HEK293 (cell line): ENCODE measurements around the gene NFATC2IP.

Experiments
- CTCF ChIA-PET: fragments of 350-600 bp; formaldehyde crosslinking; extraction: SDS; loops from one replicate; lab custom pipeline; 2021; ENCODE audit warnings: antibody characterized with exemption; lab: Yijun Ruan, JAX
- POLR2A ChIA-PET: fragments of 300-600 bp; formaldehyde crosslinking; extraction: SDS; loops from one replicate; lab custom pipeline; 2020; ENCODE audit warnings: antibody characterized with exemption, inconsistent platforms; lab: Yijun Ruan, JAX
- H3K27ac ChIP-seq: fragments of 200-500 bp; sonication (Bioruptor generic); 2 replicates; pipeline ENCODE4 v1.5.1; 2014; ENCODE audit warnings: low read depth, low read length, control low read depth, inconsistent platforms; ENCODE audit errors: extremely low read depth
- H3K36me3 ChIP-seq, 2 experiments: fragments of 200-500 bp in 1 of 2; sonication (Bioruptor generic) in 1 of 2; 1 replicate in 1 of 2; 2 replicates in 1 of 2; pipeline ENCODE4 v1.5.1; 2014 to 2017; ENCODE audit warnings: inconsistent platforms in 2 of 2, low read length in 2 of 2; ENCODE audit not compliant: control insufficient read depth in 2 of 2, insufficient read depth in 1 of 2
- H3K4me1 ChIP-seq: fragments of 200-500 bp; sonication (Bioruptor generic); 2 replicates; pipeline ENCODE4 v1.5.1; 2014; ENCODE audit warnings: mild to moderate bottlenecking, low read length, inconsistent platforms; ENCODE audit not compliant: control insufficient read depth, insufficient read depth
- H3K4me3 ChIP-seq: 2 replicates; pipeline ENCODE4 v1.5.1; 2011; ENCODE audit warnings: low read depth, mild to moderate bottlenecking, control low read depth, low read length, moderate library complexity
- H3K9me3 ChIP-seq: fragments of 200-500 bp; sonication (Bioruptor generic); 2 replicates; pipeline ENCODE4 v1.5.1; 2014; ENCODE audit warnings: low read depth, low read length, inconsistent platforms; ENCODE audit not compliant: control insufficient read depth, insufficient read depth
- EGR2 ChIP-seq: fragments of 450-650 bp; formaldehyde crosslinking; IDR thresholded peaks from 2 replicates; pipeline ENCODE4 v1.5.1; 2016; ENCODE audit warnings: low read depth, missing biosample characterization, missing genetic modification characterization
- GLIS2 ChIP-seq: fragments of 450-650 bp; formaldehyde crosslinking; IDR thresholded peaks from 2 replicates; pipeline ENCODE4 v1.5.1; 2016; ENCODE audit warnings: missing biosample characterization, missing genetic modification characterization
- HIC1 ChIP-seq: fragments of 450-650 bp; formaldehyde crosslinking; IDR thresholded peaks from 2 replicates; pipeline ENCODE4 v1.5.1; 2016; ENCODE audit warnings: missing biosample characterization, missing genetic modification characterization
- KLF7 ChIP-seq: fragments of 450-650 bp; formaldehyde crosslinking; IDR thresholded peaks from 2 replicates; pipeline ENCODE4 v1.5.1; 2016; ENCODE audit warnings: missing biosample characterization, missing genetic modification characterization, borderline replicate concordance
- KLF8 ChIP-seq: fragments of 450-650 bp; formaldehyde crosslinking; IDR thresholded peaks from 2 replicates; pipeline ENCODE4 v1.5.1; 2016; ENCODE audit warnings: missing biosample characterization, missing genetic modification characterization
- PATZ1 ChIP-seq: fragments of 450-650 bp; formaldehyde crosslinking; IDR thresholded peaks from 2 replicates; pipeline ENCODE4 v1.5.1; 2016; ENCODE audit warnings: missing biosample characterization, missing genetic modification characterization
- SP3 ChIP-seq: fragments of 450-650 bp; formaldehyde crosslinking; IDR thresholded peaks from 2 replicates; pipeline ENCODE4 v1.5.1; 2016; ENCODE audit warnings: missing biosample characterization, missing genetic modification characterization
- ZIC2 ChIP-seq: fragments of 450-650 bp; formaldehyde crosslinking; IDR thresholded peaks from 2 replicates; pipeline ENCODE4 v1.5.1; 2016; ENCODE audit warnings: missing biosample characterization, missing genetic modification characterization
- ZNF121 ChIP-seq: fragments of 450-650 bp; formaldehyde crosslinking; IDR thresholded peaks from 2 replicates; pipeline ENCODE4 v1.5.1; 2016; ENCODE audit warnings: missing biosample characterization, missing genetic modification characterization
- ZNF16 ChIP-seq: fragments of 450-650 bp; formaldehyde crosslinking; IDR thresholded peaks from 2 replicates; pipeline ENCODE4 v1.5.1; 2016; ENCODE audit warnings: low read depth, missing biosample characterization, missing genetic modification characterization
- ZNF184 ChIP-seq: fragments of 450-650 bp; IDR thresholded peaks from 2 replicates; pipeline ENCODE4 v1.5.1; 2018; ENCODE audit warnings: missing biosample characterization, mild to moderate bottlenecking, missing genetic modification characterization
- ZNF335 ChIP-seq: fragments of 450-650 bp; formaldehyde crosslinking; conservative IDR thresholded peaks from 2 replicates; pipeline ENCODE4 v1.5.1; 2016; ENCODE audit warnings: missing biosample characterization, missing genetic modification characterization
- ZNF341 ChIP-seq: fragments of 450-650 bp; formaldehyde crosslinking; IDR thresholded peaks from 2 replicates; pipeline ENCODE4; 2016; ENCODE audit warnings: low read depth, missing biosample characterization, missing genetic modification characterization
- ZNF391 ChIP-seq: fragments of 450-650 bp; formaldehyde crosslinking; IDR thresholded peaks from 2 replicates; pipeline ENCODE4 v1.5.1; 2016; ENCODE audit warnings: low read depth, missing biosample characterization, missing genetic modification characterization, borderline replicate concordance
- ZNF398 ChIP-seq: fragments of 450-650 bp; formaldehyde crosslinking; IDR thresholded peaks from 2 replicates; pipeline ENCODE4 v1.5.1; 2017; ENCODE audit warnings: missing biosample characterization, missing genetic modification characterization
- ZNF48 ChIP-seq: fragments of 450-650 bp; formaldehyde crosslinking; IDR thresholded peaks from 2 replicates; pipeline ENCODE4 v1.5.1; 2016; ENCODE audit warnings: missing biosample characterization, missing genetic modification characterization
- ZNF501 ChIP-seq: fragments of 450-650 bp; formaldehyde crosslinking; IDR thresholded peaks from 2 replicates; pipeline ENCODE4 v1.5.1; 2016; ENCODE audit warnings: missing biosample characterization, missing genetic modification characterization
- ZNF629 ChIP-seq: fragments of 450-650 bp; formaldehyde crosslinking; IDR thresholded peaks from 2 replicates; pipeline ENCODE4 v1.5.1; 2017; ENCODE audit warnings: missing biosample characterization, missing genetic modification characterization
- ZNF654 ChIP-seq: fragments of 450-650 bp; formaldehyde crosslinking; IDR thresholded peaks from 2 replicates; pipeline ENCODE4 v1.5.1; 2016; ENCODE audit warnings: low read depth, missing biosample characterization, missing genetic modification characterization
- ZNF660 ChIP-seq: fragments of 450-650 bp; IDR thresholded peaks from 2 replicates; pipeline ENCODE4 v1.5.1; 2018; ENCODE audit warnings: missing biosample characterization, mild to moderate bottlenecking, missing genetic modification characterization
- ZNF701 ChIP-seq: fragments of 450-650 bp; formaldehyde crosslinking; IDR thresholded peaks from 2 replicates; pipeline ENCODE4 v1.5.1; 2016; ENCODE audit warnings: missing biosample characterization, missing genetic modification characterization
- ZSCAN16 ChIP-seq: fragments of 450-650 bp; formaldehyde crosslinking; IDR thresholded peaks from 2 replicates; pipeline ENCODE4 v1.5.1; 2016; ENCODE audit warnings: missing biosample characterization, missing genetic modification characterization
- ZSCAN23 ChIP-seq: fragments of 450-650 bp; formaldehyde crosslinking; IDR thresholded peaks from 2 replicates; pipeline ENCODE4 v1.5.1; 2016; ENCODE audit warnings: missing biosample characterization, missing genetic modification characterization
- ZSCAN30 ChIP-seq: fragments of 450-650 bp; IDR thresholded peaks from 2 replicates; pipeline ENCODE4 v1.5.1; 2018; ENCODE audit warnings: missing biosample characterization, mild to moderate bottlenecking, missing genetic modification characterization, moderate library complexity
- TF ChIP-seq, protein P1 (sequence below): fragments of 450-650 bp; IDR thresholded peaks from 2 replicates; pipeline ENCODE4 v1.5.1; 2018; ENCODE audit warnings: missing biosample characterization, mild to moderate bottlenecking, missing genetic modification characterization
- TF ChIP-seq, protein P2 (sequence below): fragments of 450-650 bp; formaldehyde crosslinking; IDR thresholded peaks from 2 replicates; pipeline ENCODE4 v1.5.1; 2016; ENCODE audit warnings: missing biosample characterization, missing genetic modification characterization

The NFATC2IP gene

GRCh38 chr16:28925386-28926228, 25.1 kb upstream of the NFATC2IP start:
- H3K9me3 ChIP-seq = no peaks in the 10 kb centered on the region
- H3K36me3 ChIP-seq = no peaks in the 10 kb centered on the region
- H3K4me1 ChIP-seq = 0 out of 2 replicates have a peak, but pooled peaks cover 4% of the 10 kb centered on the region
- CTCF ChIA-PET = interaction anchor here (0.5 to 2.9 kb wide), 3 partner anchors 19 to 329 kb away, joined by 3 to 22 read pairs (median 6); partner anchors contain the start of gene SULT1A2
- POLR2A ChIA-PET = interaction anchor here (0.6 to 2.8 kb wide), 8 partner anchors 11 to 79 kb away, joined by 3 to 10 read pairs (median 4); partner anchors contain the start of genes LAT, NFATC2IP, SH2B1 and TUFM
- peak overlapping the region; percentile 95 for H3K27ac ChIP-seq
- H3K4me3 ChIP-seq = peak overlapping the region; percentile 91
- TF ChIP-seq ZNF660 (tag by site-specific recombination) (peak; percentile 32), SP3 (tag by site-specific recombination) (peak; percentile 52), EGR2 (tag by site-specific recombination) (peak; percentile 55; the same call in 1 of the 2 replicates), ZNF391 (tag by site-specific recombination) (peak; percentile 55; the same call in 1 of the 2 replicates), ZNF335 (tag by site-specific recombination) (peak; percentile 89), PATZ1 (tag by site-specific recombination) (peak; percentile 88), ZNF501 (tag by site-specific recombination) (peak; percentile 74; the same call in 1 of the 2 replicates), ZSCAN16 (tag by site-specific recombination) (no peak), ZNF341 (peak; percentile 83), ZNF629 (tag by site-specific recombination) (peak; percentile 11; the same call in 1 of the 2 replicates), ZSCAN30 (peak; percentile 9; the same call in 1 of the 2 replicates), KLF7 (tag by site-specific recombination) (peak; percentile 79; the same call in 1 of the 2 replicates), HIC1 (tag by site-specific recombination) (no peak), ZNF48 (tag by site-specific recombination) (no peak), ZNF121 (tag by site-specific recombination) (no peak), ZIC2 (tag by site-specific recombination) (0 out of 2 replicates have a peak, but pooled peaks have one; percentile 6), ZNF16 (tag by site-specific recombination) (no peak), ZNF654 (tag by site-specific recombination) (no peak), ZNF184 (tag by site-specific recombination) (no peak), KLF8 (tag by site-specific recombination) (peak; percentile 74), GLIS2 (tag by site-specific recombination) (peak; percentile 55; the same call in 1 of the 2 replicates), ZNF398 (tag by site-specific recombination) (peak; percentile 68; the same call in 1 of the 2 replicates), ZSCAN23 (tag by site-specific recombination) (0 out of 2 replicates have a peak, but pooled peaks have one; percentile 14), ZNF701 (tag by site-specific recombination) (no peak)
- TF ChIP-seq, protein P1, sequence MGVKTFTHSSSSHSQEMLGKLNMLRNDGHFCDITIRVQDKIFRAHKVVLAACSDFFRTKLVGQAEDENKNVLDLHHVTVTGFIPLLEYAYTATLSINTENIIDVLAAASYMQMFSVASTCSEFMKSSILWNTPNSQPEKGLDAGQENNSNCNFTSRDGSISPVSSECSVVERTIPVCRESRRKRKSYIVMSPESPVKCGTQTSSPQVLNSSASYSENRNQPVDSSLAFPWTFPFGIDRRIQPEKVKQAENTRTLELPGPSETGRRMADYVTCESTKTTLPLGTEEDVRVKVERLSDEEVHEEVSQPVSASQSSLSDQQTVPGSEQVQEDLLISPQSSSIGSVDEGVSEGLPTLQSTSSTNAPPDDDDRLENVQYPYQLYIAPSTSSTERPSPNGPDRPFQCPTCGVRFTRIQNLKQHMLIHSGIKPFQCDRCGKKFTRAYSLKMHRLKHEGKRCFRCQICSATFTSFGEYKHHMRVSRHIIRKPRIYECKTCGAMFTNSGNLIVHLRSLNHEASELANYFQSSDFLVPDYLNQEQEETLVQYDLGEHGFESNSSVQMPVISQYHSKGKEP (tag by site-specific recombination) = no peak
- TF ChIP-seq, protein P2, sequence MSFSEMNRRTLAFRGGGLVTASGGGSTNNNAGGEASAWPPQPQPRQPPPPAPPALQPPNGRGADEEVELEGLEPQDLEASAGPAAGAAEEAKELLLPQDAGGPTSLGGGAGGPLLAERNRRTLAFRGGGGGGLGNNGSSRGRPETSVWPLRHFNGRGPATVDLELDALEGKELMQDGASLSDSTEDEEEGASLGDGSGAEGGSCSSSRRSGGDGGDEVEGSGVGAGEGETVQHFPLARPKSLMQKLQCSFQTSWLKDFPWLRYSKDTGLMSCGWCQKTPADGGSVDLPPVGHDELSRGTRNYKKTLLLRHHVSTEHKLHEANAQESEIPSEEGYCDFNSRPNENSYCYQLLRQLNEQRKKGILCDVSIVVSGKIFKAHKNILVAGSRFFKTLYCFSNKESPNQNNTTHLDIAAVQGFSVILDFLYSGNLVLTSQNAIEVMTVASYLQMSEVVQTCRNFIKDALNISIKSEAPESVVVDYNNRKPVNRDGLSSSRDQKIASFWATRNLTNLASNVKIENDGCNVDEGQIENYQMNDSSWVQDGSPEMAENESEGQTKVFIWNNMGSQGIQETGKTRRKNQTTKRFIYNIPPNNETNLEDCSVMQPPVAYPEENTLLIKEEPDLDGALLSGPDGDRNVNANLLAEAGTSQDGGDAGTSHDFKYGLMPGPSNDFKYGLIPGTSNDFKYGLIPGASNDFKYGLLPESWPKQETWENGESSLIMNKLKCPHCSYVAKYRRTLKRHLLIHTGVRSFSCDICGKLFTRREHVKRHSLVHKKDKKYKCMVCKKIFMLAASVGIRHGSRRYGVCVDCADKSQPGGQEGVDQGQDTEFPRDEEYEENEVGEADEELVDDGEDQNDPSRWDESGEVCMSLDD (tag by site-specific recombination) = 0 out of 2 replicates have a peak, but pooled peaks have one; percentile 33
